ENCODE results near the gene SPIRE1.

The SPIRE1 gene

DNA sequence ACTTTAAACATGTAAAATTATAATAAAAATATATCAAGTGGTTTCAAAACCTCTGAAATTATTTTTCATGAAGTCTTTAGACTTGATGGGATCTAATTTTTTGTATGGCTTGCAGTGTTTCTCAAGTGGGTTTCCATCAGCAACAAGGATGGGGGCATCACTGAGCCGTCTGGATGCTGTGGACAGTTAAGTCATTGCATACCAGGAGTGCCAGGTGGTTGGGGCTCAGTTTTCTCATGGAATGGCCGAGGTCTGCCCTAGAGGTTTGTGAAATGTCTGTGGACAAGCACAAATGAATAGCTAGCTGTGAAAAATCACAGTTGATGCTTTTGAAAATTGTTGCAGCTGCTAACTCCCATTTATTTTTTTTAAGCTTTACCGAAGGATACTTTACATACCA is 248.4 kb downstream of the SPIRE1 start:
- no peak for DNase-seq

DNA sequence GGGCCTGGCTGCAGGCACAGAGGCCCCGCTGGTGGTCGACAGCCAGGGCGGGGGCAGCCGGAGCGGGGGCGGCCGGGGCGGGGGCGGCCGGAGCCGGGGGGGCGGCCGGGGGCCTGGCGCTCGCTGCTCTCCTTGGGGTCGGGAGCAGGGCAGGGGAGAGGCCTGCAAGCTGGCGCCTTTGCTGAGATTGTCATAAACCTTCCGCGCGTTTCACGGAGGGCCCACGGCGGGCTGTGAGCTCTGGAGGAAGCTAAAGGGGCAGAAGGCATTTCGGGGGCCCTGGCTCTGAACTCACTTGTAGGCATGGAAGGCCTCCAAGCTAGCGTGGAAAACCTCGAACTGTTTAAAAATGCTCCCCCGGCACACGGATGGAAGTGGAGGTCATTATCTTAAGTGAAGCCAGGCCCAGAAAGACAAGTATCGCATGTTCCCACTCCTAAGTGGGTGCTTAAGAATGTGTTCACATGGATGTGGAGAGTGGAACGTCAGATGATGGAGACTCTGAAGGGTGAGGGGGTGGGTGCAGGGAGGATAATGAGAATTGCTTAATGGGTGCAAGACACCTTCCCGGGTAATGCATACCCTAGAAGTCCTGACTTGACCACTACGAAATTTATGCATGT is 249.5 kb downstream of the SPIRE1 start:
- DNase-seq: no peak

DNA sequence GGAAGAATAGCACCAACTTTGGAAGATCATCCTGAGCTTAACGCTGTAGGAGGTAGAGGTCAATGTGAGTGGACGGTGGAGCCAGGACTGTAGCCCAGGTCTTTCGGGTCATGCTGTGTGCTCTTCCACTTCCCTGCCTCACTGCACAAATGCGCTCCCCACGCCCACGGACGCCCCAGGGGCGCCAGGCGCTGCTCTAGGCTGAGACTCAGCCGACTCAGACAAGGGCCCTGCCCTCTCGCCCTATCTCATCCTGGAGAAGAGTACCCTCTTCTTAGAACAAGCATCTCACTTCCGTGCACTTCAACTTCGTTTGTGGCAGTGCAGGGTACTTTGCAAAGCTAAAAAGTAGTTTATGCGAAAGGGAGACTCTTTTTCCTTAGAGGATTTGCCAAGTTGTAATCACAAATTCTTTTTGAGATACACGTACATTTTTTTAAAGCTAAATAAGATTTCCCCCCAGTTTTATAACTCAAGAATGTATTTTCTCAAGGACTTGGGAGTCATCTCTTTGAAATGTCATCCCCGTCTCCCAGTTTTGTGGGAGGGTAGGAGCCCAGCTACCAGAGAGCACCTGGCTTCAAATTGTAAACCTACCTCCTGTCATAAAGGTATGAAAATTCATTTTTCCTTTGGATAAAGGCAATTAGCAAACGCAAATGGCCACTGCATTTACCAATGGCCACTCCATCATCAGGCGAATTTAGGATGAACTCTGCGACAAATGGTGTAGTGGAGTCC is 251.4 kb downstream of the SPIRE1 start:
- no peak for DNase-seq

DNA sequence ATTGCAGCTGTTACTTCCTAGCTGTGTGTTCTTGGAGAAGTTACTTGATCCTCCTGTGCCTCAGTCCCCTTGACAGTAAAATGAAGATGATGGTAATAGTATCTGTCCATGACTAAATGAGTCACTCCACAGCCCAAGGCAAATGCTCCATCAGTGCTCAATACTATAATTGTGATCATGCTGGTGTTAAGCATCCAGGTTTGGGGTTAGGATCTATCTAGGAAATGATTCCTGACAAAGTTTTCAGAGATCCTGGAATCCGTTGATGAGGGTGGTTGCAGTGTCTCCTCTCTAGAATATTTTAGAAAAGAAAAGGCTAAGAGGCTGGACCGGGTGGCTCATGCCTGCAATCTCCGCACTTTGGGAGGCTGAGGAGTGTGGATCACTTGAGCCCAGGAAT is 252.8 kb downstream of the SPIRE1 start:
- no peak for DNase-seq

DNA sequence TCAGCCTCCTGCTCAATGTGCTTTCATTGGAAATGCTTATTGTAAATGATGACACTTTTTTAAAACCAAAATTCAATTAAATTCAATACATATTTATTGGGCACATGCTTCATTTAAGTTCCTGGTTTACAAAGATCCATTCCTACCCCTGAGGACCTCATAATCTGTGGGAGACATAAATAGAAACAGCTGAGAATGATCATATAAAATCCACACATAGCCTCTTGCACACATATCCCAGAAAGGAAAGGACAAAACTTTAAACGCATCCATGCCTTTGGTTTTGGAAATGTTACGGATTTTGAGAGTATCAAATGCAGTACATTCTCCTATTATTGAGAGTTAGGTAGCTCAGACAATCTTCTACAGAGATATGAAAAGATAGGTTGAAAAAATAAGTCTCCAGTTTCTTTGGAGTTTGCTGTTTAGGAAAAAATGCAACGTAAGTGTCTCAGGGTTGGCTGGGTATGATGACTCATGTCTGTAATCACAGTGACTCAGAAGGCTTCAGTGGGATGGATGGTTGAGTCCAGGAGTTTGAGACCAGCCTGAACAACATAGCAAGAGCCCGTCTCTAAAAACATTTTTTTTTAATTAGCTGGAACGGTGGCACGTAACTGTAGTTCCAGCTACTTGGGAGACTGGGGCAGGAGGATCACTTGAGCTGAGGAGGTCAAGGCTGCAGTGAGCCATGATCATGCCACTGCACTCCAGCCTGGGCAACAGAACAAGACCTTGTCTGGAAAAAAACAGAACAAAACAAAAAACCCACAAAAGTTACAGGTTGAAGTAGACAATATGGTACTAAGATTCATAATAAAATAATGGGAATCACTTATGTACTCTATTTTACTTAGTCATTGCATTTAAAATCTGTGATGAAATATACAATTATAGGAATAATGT is 254.1 kb downstream of the SPIRE1 start:
- peak in 1 of 2 donors; percentile 37 for DNase-seq

DNA sequence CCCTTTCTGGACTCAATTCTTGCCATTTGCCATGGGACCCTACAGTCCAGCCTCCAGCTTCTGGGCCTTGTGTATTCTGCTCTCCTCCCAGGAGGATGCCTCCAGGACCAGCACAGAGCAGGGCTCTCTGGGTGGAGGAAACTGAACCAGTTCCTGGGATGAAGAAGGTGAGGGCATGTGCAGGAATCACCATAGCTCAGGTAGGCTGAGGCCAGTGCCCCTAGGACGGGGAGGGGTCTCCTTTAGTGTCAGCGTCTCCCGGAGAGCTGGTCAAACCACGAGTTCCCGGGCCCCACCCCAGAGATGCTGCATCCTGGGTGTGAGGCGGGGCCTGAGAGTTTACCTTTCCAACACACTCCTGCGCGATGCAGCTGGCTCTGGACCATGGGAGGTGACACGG is 256.0 kb downstream of the SPIRE1 start:
- no peak for DNase-seq

DNA sequence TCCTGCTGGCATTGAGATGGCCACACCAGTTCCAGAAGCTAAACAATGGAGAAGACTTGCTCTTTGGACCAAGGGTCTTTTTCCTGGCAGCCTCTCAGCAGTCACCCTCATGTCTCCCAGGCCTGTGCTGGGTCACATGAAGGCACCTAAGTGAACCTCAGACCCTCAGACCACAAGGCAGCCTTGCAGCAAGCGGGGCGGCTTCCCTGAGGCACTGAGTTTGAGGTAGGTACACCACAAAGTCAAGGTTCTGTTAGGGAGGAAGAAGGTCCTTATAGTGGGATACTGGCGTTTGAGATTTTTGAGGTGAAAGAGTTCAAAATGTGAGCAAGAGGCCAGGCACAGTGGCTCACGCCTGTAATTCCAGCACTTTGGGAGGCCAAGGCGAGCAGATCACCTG is 258.7 kb downstream of the SPIRE1 start:
- DNase-seq: no peak

DNA sequence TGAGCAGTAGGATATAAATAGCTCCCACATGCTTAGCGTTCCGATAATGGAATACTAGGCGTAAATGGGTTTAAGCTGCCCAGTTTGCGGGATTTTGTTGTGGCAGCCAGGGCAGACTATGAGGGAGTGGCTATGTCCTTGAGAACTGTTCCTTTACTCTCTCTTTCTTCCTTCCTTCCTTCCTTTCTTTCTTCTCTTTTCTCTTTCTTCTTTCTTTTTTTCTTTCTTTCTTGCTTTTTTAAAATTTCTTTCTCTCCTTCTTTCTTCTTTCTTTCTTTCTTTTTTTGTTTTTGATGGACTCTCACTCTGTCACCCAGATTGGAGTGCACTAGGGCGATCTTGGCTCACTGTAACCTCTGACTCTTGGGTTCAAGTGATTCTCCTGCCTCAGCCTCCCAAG is 259.3 kb downstream of the SPIRE1 start:
- DNase-seq: no peak

DNA sequence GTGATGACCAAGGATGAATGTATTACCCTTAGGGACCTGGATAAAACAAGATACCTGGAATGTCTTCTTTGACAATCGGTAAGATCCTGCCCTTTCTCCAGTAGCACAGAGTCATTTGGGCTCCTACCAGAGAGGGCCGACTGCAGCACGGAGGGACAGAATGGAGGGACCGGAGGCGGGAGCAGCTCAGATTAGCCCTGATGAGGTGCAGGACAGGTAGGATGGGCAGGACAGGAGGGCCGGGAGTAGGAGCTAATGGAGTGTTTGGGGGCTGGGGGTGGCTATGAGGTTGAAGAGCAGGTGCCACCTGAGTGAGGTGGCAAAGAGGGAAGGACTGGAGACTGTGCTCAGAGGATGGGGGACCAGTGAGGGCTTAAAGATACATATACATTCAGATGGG is 260.1 kb downstream of the SPIRE1 start:
- no peak for DNase-seq

DNA sequence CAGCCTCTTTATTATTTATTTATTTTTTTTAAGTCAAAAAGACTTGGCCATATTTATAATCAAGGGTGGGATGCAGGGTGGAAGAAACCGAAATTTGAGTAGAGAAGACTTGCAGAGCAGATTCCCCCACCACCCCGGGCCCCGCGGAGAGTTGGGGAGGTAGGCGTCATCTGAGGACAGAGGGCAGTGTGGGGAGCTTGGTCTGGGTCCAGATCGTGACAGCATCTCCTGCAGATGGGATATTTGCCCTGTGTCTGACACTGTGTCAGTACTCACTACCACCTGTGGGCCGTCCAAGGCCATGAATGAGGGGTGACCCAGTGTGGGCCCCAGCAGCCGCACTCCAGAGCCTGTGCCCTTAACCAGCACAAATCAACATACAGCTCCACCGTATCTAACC is 260.7 kb downstream of the SPIRE1 start:
- no peak for DNase-seq

Data from bone marrow (tissue), 2 donors.